Loucy (cell line): Measurements from ENCODE around the gene PSMB8.

Experiments
- H2AFZ ChIP-seq: fragments of 200-600 bp; sonication (generic); 2 replicates; pipeline ENCODE4 v1.6.0; 2016; ENCODE audit warnings: antibody characterized with exemption, mild to moderate bottlenecking, low read length, moderate library complexity
- H3F3A ChIP-seq: fragments of 200-600 bp; 2 replicates; pipeline ENCODE4 v1.6.0; 2016; ENCODE audit warnings: antibody characterized with exemption, low read depth, mild to moderate bottlenecking
- H3K27me3 ChIP-seq: fragments of 200-600 bp; sonication (generic); 2 replicates; pipeline ENCODE4 v1.6.1; 2014; ENCODE audit warnings: low read length, mild to moderate bottlenecking; ENCODE audit not compliant: insufficient read depth, poor library complexity, severe bottlenecking
- H3K36me3 ChIP-seq: fragments of 200-600 bp; sonication (generic); 2 replicates; pipeline ENCODE4 v1.6.1; 2016; ENCODE audit warnings: low read length; ENCODE audit not compliant: insufficient read depth
- H3K4me1 ChIP-seq: fragments of 200-600 bp; sonication (generic); 2 replicates; pipeline ENCODE4 v1.5.1; 2014; ENCODE audit warnings: low read length, mild to moderate bottlenecking; ENCODE audit not compliant: insufficient read depth, poor library complexity, severe bottlenecking
- H3K4me2 ChIP-seq: fragments of 200-600 bp; sonication (generic); 2 replicates; pipeline ENCODE4 v1.6.0; 2014; ENCODE audit warnings: antibody characterized with exemption, low read length, low read depth, mild to moderate bottlenecking; ENCODE audit not compliant: poor library complexity, severe bottlenecking
- H3K4me3 ChIP-seq: fragments of 200-600 bp; sonication (generic); 2 replicates; pipeline ENCODE4 v1.5.1; 2014; ENCODE audit warnings: low read length, mild to moderate bottlenecking, mixed read lengths; ENCODE audit not compliant: poor library complexity, severe bottlenecking
- H3K79me2 ChIP-seq: fragments of 200-600 bp; sonication (generic); 2 replicates; pipeline ENCODE4 v1.6.1; 2014; ENCODE audit warnings: low read length; ENCODE audit not compliant: insufficient read depth
- H3K9ac ChIP-seq: fragments of 200-600 bp; sonication (generic); 2 replicates; pipeline ENCODE4 v1.6.0; 2014; ENCODE audit warnings: mild to moderate bottlenecking, low read depth, low read length, moderate library complexity; ENCODE audit not compliant: poor library complexity, severe bottlenecking
- H3K9me2 ChIP-seq: fragments of 200-600 bp; sonication (generic); replicated peaks from 2 replicates; pipeline ENCODE4 v1.6.1; 2016; ENCODE audit warnings: low read depth, low read length, mixed read lengths
- H3K9me3 ChIP-seq: fragments of 200-600 bp; sonication (generic); 2 replicates; pipeline ENCODE4 v1.6.1; 2014; ENCODE audit warnings: mild to moderate bottlenecking, antibody characterized with exemption, low read length, low read depth; ENCODE audit not compliant: insufficient read depth
- H4K20me1 ChIP-seq: fragments of 200-600 bp; sonication (generic); 2 replicates; pipeline ENCODE4 v1.6.0; 2014; ENCODE audit warnings: antibody characterized with exemption, low read length, mild to moderate bottlenecking; ENCODE audit not compliant: insufficient read depth, poor library complexity, severe bottlenecking
- CTCF ChIP-seq: fragments of 200-600 bp; sonication (generic); conservative IDR thresholded peaks from 2 replicates; pipeline ENCODE4 v1.5.1; 2014; ENCODE audit warnings: mild to moderate bottlenecking, antibody characterized with exemption, low read length
- EZH2phosphoT487 ChIP-seq: fragments of 200-600 bp; IDR thresholded peaks from 2 replicates; pipeline ENCODE4 v1.6.1; 2018; ENCODE audit warnings: antibody characterized with exemption, mild to moderate bottlenecking, moderate library complexity, borderline replicate concordance

The PSMB8 gene

GRCh38 chr6:32796848-32797776 lies 46.7 kb downstream of the PSMB8 start:
- no peaks in the 10 kb centered on the region for H3K36me3 ChIP-seq
- no peaks in the 10 kb centered on the region for H3K9me2 ChIP-seq
- H3K4me3 ChIP-seq: peak overlapping the region; percentile 68
- no peaks in the 10 kb centered on the region for H3K9me3 ChIP-seq
- no peaks in the 10 kb centered on the region for H4K20me1 ChIP-seq
- H3K79me2 ChIP-seq: no peaks in the 10 kb centered on the region
- peak overlapping the region; percentile 76 for H3K4me2 ChIP-seq
- H3K9ac ChIP-seq: peak overlapping the region; percentile 41
- H3K27me3 ChIP-seq: peaks cover 10% of the 10 kb centered on the region
- TF ChIP-seq CTCF (peak; percentile 89), EZH2phosphoT487 (no peak)
- H3F3A ChIP-seq: no peaks in the 10 kb centered on the region
- peaks cover 7% of the 10 kb centered on the region for H3K4me1 ChIP-seq
- H2AFZ ChIP-seq: peak overlapping the region; percentile 90

GRCh38 chr6:32794510-32794909 lies 49.3 kb downstream of the PSMB8 start:
- no peak overlapping the region for H3K9ac ChIP-seq
- H4K20me1 ChIP-seq: no peaks in the 10 kb centered on the region
- no peaks in the 10 kb centered on the region for H3K36me3 ChIP-seq
- peak overlapping the region; percentile 63 for H2AFZ ChIP-seq
- no peak overlapping the region for H3K4me3 ChIP-seq
- no peaks in the 10 kb centered on the region for H3K9me2 ChIP-seq
- H3K4me2 ChIP-seq: peak overlapping the region; percentile 8
- peaks cover 9% of the 10 kb centered on the region for H3K27me3 ChIP-seq
- H3K9me3 ChIP-seq: no peaks in the 10 kb centered on the region
- no peak for TF ChIP-seq CTCF
- no peak for TF ChIP-seq EZH2phosphoT487
- H3K4me1 ChIP-seq: peaks cover 7% of the 10 kb centered on the region
- H3F3A ChIP-seq: no peaks in the 10 kb centered on the region
- H3K79me2 ChIP-seq: no peaks in the 10 kb centered on the region

DNA sequence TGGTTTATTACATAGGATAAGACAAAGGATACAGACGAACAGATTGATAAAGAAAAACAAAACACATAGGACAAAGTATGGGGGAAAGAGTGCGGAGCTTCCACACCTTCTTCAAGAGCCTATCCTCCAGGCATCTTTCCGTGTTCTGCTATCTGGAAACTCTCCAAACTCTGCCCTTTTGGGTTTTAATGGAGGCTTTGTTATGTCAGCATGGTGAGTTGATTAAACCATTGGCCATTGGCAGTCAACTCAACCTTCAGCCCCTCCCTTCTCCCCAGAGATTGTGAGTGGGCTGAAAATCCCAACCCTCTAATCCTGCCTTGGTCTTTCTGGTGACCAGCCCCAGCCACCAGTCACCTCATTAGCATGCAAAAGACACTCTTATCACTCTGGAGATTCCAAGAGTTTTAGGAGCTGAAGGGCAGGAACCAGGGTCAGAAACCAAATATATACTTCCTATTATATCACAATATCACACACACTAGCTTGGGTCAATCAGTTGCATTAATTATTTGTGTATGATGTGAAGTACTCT lies 50.9 kb downstream of the PSMB8 start:
- Histone ChIP-seq H3K4me2 (no peak overlapping the region), H3K36me3 (no peaks in the 10 kb centered on the region), H3K9ac (no peak overlapping the region), H3K9me2 (no peaks in the 10 kb centered on the region), H3K4me3 (no peak overlapping the region), H4K20me1 (no peaks in the 10 kb centered on the region), H3F3A (no peaks in the 10 kb centered on the region), H3K4me1 (peaks cover 7% of the 10 kb centered on the region), H3K27me3 (peaks cover 9% of the 10 kb centered on the region), H3K9me3 (no peaks in the 10 kb centered on the region), H3K79me2 (no peaks in the 10 kb centered on the region), H2AFZ (no peak overlapping the region)
- TF ChIP-seq CTCF (no peak), EZH2phosphoT487 (no peak)
